NCI-H2107 treated with DMSO at 0.1 percent for 48 hours (cell line): ENCODE measurements around the gene CENPN.

ENCODE experiments used
- DNase-seq: peaks from one replicate; lab custom pipeline; 2025; ENCODE audit not compliant: unreplicated experiment; lab: John Stamatoyannopoulos, UW

The CENPN gene

GRCh38 chr16:80991792-80992430 is 15.1 kb upstream of the CENPN start:
- no peak for DNase-seq

GRCh38 chr16:80992676-80993293 is 14.2 kb upstream of the CENPN start:
- DNase-seq: no peak

- DNase-seq: no peak
These were observed 13.7 kb upstream of the CENPN start for GRCh38 chr16:80993307-80993706.

DNA sequence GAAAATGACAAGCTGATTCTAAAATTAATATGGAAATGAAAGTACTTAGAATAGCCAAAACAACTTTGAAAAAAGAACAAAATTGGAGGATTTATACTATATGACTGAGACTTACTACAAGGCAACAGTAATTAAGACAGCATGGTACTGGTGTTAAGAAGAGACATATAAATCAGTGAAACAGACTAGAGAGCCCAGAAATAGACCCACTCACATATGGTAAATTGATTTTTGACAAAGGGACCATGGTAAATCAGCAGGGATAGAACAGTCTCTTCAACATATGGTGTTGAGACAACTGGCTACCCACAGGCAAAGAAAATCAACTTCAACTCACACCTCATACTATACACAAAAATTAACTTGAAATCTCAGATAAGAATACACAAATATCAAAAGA is 13.2 kb upstream of the CENPN start:
- DNase-seq: no peak

- no peak for DNase-seq
These were observed 12.6 kb upstream of the CENPN start for GRCh38 chr16:80994451-80994850.

DNA sequence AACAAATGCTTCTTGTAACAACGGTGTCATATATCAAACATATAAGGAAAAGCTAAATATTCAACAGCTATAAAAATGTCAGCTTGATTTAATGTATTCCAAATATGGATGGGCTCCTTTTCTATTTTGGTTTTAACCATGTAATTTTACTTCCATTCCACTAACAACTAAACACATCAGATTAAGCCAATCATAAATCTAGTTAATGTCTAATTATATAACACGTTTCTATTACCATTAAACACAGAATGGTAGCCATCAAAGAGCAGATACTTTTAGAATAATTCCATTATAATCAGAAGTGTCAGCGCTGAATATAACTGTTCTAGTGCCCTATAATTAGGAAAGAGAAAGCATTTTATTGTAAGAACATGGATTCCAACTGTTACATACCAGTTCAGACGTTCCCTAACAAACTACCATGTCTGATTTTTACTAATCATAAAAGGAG is 10.3 kb upstream of the CENPN start:
- no peak for DNase-seq

- no peak for DNase-seq
These were observed 9.7 kb upstream of the CENPN start for GRCh38 chr16:80997139-80997798.

GRCh38 chr16:80997964-80998620 is 8.9 kb upstream of the CENPN start:
- DNase-seq: no peak

DNA sequence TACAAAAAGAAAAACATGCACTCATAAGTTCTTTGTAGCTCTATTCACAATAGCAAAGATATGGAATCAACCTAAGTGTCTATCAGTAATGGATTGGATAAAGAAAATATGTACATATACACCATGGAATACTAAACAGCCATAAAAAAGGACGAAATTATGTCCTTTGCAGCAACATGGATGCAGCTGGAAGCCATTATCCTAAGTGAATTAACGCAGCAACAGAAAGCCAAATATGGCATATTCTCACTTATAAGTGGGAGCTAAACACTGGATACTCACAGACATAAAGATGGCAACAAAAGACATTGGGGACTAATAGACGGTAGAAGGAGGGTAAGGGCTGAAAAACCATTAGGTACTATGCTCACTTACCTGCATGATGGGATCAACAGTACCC is 6.1 kb upstream of the CENPN start:
- no peak for DNase-seq

DNA sequence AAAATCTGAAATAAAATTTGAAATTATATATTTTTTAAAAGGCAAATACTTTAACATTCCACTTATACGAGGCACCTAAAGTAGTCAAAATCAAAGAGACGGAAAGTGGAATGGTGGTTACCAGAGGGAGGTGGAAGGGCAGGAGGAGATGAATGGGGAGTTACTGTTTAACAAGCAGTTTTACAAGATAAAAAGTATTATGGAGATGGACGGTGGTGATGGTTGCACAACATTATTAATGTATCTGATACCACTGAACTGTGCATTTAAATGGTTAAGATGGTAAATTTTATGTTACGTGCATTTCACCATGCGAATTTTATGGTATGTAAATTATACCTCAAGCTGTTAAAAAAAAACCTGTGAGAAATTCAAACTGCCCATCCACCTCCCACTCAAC is 5.7 kb upstream of the CENPN start:
- no peak for DNase-seq

GRCh38 chr16:81003064-81003463 is 4.0 kb upstream of the CENPN start:
- no peak for DNase-seq

GRCh38 chr16:81003610-81004460 is 3.2 kb upstream of the CENPN start:
- no peak for DNase-seq

- DNase-seq: peak; percentile 18
These were observed 2.2 kb upstream of the CENPN start for GRCh38 chr16:81004646-81005353.

- DNase-seq: no peak
These were observed 1.3 kb upstream of the CENPN start for GRCh38 chr16:81005610-81006161.

DNA sequence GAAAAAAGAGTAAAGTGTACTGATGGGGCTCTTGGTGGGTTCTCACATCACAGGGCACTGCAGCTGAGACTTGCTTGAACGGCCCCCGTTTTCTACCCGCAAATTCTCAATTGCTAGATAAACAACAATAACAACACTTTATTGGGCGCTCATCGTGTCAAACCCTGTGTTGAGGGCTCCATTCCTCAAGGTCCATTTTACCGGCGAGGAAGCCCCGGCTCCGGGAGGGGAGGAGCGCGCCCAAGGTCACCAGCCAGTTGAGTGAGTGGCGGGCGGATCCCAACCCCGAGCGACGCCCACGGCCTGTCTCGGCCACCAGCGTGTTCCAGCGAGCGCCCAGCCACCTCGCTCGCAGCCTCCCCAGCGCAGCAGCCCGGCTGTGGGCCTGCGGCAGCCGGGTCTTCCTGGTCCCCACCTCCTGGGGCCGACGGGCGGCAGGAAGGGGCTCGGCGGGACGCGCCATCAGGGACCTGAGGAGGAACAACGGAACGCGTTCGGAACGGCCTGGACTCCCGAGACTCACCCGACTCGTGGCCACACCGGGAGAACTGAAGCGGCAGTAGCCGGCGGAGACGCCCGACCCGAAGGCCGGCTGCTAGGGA is 702 bp upstream of the CENPN start:
- peak; percentile 18 for DNase-seq

- DNase-seq: no peak
These were observed 1.4 kb downstream of the CENPN start for GRCh38 chr16:81008505-81008789.

DNA sequence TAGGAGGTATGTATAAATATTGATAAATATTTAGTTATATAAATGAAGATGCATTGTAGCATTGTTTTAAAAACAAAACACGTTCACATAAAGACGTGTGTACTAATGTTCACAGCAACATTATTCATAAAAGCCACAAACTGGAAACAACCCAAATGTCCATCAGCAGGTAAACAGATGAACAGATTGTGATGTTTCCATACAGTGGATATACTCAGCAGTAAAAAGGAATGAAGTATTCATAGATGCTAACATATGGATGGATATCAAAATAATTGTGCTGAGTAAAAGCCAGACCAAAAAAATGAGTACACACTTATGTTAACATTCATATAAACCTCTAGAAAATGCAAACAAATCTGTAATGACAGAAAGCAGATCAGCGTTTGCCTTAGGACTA is 6.0 kb downstream of the CENPN start:
- DNase-seq: no peak

DNA sequence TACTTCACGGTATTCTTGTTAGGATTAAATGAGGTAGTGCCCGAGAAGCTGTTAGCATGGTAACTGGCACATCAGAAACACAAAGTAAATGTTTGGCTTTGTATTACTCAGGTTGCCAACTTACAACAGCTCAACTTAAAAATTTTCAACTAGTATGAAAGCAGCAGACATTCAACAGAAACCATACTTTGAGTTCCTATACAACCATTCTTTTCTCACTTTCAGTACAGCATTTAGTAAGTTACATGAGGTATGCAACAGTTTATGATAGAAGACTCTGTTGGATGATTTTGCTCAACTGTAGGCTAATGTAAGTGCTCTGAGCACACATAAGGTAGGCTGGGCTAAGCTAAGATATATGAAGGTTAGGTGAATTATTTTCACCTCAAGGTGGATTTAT is 7.7 kb downstream of the CENPN start:
- DNase-seq: no peak

GRCh38 chr16:81018496-81018895 is 11.5 kb downstream of the CENPN start:
- DNase-seq: no peak

DNA sequence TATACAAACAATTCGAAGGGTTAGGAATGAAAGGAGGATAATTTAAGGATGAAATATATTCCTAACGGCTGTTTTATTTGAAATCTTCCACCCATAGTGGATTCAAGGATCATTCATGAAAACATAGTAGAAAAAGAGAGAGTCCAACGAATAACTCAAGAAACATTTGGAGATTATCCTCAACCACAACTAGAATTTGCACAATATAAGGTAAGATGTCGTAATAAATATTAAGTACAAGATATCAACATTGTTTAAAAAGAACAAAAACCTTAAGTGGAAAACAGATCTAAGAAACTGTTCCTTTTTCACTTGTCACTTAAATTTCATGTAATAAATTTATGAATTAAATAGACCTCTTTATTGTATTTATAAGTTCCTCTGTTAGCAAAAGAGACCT is 19.4 kb downstream of the CENPN start:
- DNase-seq: no peak
